ENCODE results near the gene ZDHHC3.

- no peak for TF ChIP-seq POLR2A (IDR thresholded peaks at IDR 0.05; ENCODE audit: low read depth)
- TF ChIP-seq POLR2AphosphoS5 (IDR thresholded peaks at IDR 0.05): no peak
- TF ChIP-seq CTCF (IDR thresholded peaks at IDR 0.05): no peak
These were observed 69.0 kb downstream of the ZDHHC3 start for GRCh38 chr3:44906997-44907396.
